ENCODE measurements around the gene KRT74. TPM values are rescaled to one million over a fixed set of nuclear protein-coding genes. Genes with fewer than 3 reads are reported as not detected.

KRT74 gene
- total RNA-seq, 6 experiments from 2014 or later = not detected

DNA sequence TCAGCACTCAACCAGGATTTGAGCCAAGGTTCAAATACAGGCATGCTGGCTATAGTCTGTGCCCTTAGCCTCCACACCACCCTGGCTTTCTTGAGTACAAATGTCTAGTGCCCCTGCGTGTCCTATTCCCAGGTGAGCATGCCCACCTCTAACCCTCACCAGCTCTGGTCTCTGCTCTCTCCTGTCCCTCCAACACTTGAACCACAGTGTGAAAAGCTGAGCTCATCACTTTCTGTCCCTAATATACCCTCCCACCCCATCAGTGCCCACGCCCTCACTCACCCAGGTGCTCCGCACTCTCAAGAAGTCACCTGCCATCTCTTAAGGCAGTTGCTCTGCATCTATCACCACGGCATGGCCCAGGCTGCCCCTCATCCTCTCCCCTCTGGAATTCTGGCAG is 13.7 kb downstream of the KRT74 start:
- H3K36me3 ChIP-seq = no peaks in the 10 kb centered on the region
- H3K4me3 ChIP-seq = no peak overlapping the region
- no peak overlapping the region for H3K27ac ChIP-seq
- no peaks in the 10 kb centered on the region for H3K9me3 ChIP-seq
- no peaks in the 10 kb centered on the region for H3K4me1 ChIP-seq
- ATAC-seq (no peak), DNase-seq (no peak)
- WGBS (ENCODE audit: insufficient coverage, low coverage, low lambda C conversion rate, missing lambda C conversion rate) = 80% methylated on average over 2 of the region's 4 CpGs
- no peaks in the 10 kb centered on the region for H3K27me3 ChIP-seq
- TF ChIP-seq, protein P1, sequence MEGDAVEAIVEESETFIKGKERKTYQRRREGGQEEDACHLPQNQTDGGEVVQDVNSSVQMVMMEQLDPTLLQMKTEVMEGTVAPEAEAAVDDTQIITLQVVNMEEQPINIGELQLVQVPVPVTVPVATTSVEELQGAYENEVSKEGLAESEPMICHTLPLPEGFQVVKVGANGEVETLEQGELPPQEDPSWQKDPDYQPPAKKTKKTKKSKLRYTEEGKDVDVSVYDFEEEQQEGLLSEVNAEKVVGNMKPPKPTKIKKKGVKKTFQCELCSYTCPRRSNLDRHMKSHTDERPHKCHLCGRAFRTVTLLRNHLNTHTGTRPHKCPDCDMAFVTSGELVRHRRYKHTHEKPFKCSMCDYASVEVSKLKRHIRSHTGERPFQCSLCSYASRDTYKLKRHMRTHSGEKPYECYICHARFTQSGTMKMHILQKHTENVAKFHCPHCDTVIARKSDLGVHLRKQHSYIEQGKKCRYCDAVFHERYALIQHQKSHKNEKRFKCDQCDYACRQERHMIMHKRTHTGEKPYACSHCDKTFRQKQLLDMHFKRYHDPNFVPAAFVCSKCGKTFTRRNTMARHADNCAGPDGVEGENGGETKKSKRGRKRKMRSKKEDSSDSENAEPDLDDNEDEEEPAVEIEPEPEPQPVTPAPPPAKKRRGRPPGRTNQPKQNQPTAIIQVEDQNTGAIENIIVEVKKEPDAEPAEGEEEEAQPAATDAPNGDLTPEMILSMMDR (IDR thresholded peaks at IDR 0.05) = no peak
- TF ChIP-seq POLR2A (IDR thresholded peaks at IDR 0.05) = no peak
- intact Hi-C loops (cut with DNase I) = loop anchor here in 1 of 2 donors (10.0 kb wide), 1 partner anchor 165 kb away; no protein-coding TSS in a partner anchor

DNA sequence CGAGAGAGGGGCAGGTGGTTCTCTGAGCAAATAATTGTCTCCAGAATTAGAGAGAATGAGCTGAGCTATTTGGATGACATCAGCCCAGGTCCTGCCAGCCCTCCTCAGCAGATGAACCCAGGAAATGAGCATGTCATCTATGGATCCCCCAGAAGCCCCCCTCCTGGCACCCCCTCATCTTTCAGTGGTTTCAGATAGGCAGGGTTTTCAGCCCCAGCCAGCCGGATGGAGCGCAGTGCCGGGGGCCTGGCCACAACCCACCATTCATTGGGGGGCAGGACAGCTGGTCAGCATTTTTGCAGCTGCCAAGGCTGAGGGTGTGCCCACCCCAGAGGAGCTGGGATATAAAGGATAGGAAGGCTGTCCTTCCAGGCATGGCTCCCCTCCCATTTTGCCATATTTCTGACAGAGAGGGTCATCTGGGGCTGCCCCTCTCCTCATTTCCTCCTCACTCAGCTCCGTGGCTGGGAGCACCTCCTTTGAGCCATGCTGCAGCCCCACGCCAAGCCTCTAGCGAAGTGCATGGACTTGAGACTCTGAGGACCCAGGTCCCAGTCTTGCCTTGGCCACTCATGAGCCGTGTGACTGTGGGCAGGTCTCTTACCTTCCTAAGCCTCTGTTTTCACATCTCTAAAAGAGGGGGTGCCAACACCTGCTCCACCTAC is 14.7 kb downstream of the KRT74 start:
- intact Hi-C loops (cut with DNase I) = no loop called here
- H3K9me3 ChIP-seq = no peaks in the 10 kb centered on the region
- no peak overlapping the region for H3K4me3 ChIP-seq
- TF ChIP-seq, protein P1 (IDR thresholded peaks at IDR 0.05) = no peak
- TF ChIP-seq POLR2A (IDR thresholded peaks at IDR 0.05) = no peak
- H3K36me3 ChIP-seq = no peaks in the 10 kb centered on the region
- no peak for DNase-seq
- H3K4me1 ChIP-seq = no peaks in the 10 kb centered on the region
- no peak overlapping the region for H3K27ac ChIP-seq
- 64% methylated on average over 8 of the region's 8 CpGs for WGBS (ENCODE audit: insufficient coverage, low coverage, low lambda C conversion rate, missing lambda C conversion rate)
- no peaks in the 10 kb centered on the region for H3K27me3 ChIP-seq
- ATAC-seq = no peak

DNA sequence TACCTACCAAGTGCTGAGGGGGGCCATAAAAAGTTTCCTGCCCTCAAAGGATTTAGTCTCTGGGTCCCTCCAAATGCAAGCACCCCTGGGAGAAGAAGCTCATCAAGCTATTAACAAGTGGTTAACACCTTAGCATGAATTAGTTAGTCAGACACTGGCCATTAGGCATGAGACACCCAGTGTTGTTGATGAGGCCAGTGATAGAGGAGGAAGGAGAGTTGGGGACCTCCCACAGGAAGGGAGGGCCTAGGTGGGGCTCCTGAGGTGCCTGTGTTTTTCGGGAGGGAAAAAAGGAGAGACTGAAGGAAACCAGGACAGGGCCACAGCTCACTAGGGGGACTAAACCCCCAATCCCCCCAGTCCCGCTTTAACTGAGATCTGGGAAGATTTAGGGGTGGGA is 16.2 kb downstream of the KRT74 start:
- H3K27me3 ChIP-seq = no peaks in the 10 kb centered on the region
- intact Hi-C loops (cut with DNase I) = no loop called here
- H3K4me1 ChIP-seq = no peaks in the 10 kb centered on the region
- no peak overlapping the region for H3K27ac ChIP-seq
- ATAC-seq = no peak
- WGBS (ENCODE audit: insufficient coverage, low coverage, low lambda C conversion rate, missing lambda C conversion rate) = 40% methylated on average over 1 of the region's 2 CpGs
- no peak for DNase-seq
- no peak overlapping the region for H3K4me3 ChIP-seq
- H3K36me3 ChIP-seq = no peaks in the 10 kb centered on the region
- no peaks in the 10 kb centered on the region for H3K9me3 ChIP-seq
- TF ChIP-seq, protein P1 (IDR thresholded peaks at IDR 0.05) = no peak
- TF ChIP-seq POLR2A (IDR thresholded peaks at IDR 0.05) = no peak

DNA sequence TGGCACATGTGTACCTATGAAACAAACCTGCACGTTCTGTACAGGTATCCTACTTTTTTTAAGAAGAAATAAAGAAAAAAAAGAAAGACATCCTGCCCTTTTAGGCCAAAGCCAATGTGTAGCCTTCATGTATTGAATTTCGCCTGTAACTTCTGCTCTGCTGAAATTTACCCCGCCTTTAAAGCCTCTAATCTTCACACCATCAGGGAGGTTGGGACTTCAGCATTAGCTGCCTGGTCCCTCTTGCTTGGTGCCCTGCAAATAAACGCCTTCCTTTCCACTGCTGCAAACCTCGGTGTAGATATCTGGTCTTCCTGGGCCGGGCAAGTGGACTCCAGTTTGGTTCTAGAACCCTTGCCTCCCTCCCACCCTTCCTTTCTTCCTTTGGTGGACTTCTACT is 18.1 kb downstream of the KRT74 start:
- intact Hi-C loops (cut with DNase I) = no loop called here
- Histone ChIP-seq H3K36me3 (no peaks in the 10 kb centered on the region), H3K4me1 (no peaks in the 10 kb centered on the region), H3K9me3 (no peaks in the 10 kb centered on the region), H3K27ac (no peak overlapping the region), H3K4me3 (no peak overlapping the region), H3K27me3 (no peaks in the 10 kb centered on the region)
- no peak for ATAC-seq
- WGBS (ENCODE audit: insufficient coverage, low coverage, low lambda C conversion rate, missing lambda C conversion rate) = 34% methylated on average over 4 of the region's 6 CpGs
- TF ChIP-seq POLR2A (IDR thresholded peaks at IDR 0.05) = no peak
- TF ChIP-seq, protein P1 (IDR thresholded peaks at IDR 0.05) = no peak
- DNase-seq = no peak
